ENCODE measurements around the gene PID1.

Gene PID1

DNA sequence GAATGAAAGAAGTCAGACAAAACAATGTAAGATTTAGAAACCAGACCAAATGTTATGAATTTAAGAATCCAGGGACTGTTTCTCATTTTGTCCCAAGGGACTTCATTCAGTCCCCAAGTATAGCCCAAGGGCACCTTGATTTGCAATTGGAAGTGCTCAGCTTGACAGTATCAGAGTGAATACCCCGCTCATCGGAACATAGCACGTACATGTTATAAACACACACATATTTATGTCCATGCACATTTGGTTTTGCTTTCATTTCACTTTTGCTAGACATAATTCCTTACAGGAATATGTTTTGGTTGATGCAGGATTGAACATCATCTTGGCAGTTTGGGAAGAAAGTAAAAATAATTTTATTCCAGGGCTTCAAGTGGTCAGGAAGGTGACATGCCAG is 100.2 kb downstream of the PID1 start:
- no peak for DNase-seq (ENCODE audit: extremely low read depth in 1 of 2, low read depth in 1 of 2)

DNA sequence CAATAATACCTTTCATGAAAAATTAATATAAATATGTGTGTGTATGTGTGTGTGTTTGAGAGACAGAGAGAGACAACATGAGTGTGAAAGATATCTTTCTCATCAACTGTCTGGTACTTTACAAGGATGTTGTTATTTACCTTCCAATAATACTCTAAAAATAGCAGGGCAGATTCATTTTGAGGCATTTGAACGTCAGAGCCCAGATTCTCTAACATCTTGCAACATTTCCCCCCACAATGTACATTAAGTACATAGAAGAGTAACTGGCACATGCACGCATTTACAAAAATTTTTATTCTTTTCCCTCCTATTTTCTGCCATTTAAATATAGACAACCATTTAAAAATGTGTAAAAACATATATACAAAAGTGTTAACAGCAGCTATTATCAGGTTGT is 100.9 kb downstream of the PID1 start:
- DNase-seq (ENCODE audit: extremely low read depth in 1 of 2, low read depth in 1 of 2): no peak

DNA sequence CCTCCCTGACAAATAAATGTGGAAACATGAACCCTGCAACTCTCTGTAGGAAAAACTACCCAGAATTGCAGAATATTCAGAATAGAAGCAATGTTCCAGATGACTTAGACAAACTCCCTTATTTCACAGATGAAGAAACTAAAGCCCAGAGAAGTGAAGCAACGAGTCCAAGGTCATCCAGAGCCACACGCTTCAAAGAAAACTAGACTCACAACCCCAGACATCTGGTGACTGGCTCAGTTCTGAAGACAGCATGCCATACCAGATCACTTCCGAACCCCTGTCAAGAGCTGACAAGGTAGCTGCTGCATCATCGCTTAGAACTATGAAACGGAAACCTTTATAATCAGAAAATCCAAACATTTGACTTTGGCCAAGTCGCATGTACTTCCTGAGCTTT is 101.3 kb downstream of the PID1 start:
- no peak for DNase-seq (ENCODE audit: extremely low read depth in 1 of 2, low read depth in 1 of 2)

DNA sequence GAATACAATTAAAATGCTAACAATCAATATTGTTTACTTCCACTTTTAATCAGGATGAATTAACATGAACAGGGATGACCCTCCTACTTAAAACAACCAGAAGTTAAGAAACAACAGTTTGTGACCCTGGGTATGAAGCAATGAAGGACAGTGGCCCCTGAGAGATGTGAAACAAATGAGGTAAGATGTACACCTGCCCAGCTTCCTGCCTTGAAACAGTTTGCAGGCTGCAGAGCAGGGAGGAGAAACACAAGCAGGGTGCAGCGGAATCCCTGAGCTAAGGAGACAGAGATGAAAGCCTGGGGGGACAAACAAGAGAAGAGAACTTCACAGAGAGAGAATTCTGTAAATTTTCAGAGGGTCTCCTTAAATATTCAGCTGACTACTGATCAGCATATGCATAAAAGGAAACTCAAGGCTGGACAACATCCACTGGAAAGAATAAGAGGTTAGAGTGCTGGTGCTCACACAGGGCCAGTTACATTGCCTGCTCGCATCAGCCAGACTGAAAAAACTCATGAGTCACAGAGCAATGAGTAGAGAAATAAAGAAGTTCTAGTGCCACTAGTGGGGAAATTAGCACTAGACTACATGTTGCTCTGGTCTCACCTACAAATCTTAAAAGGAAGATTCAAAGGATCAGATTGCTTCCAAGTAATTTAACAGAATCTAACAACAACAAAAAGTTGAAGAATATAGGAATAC is 106.4 kb downstream of the PID1 start:
- DNase-seq (ENCODE audit: extremely low read depth in 1 of 2, low read depth in 1 of 2): no peak

DNA sequence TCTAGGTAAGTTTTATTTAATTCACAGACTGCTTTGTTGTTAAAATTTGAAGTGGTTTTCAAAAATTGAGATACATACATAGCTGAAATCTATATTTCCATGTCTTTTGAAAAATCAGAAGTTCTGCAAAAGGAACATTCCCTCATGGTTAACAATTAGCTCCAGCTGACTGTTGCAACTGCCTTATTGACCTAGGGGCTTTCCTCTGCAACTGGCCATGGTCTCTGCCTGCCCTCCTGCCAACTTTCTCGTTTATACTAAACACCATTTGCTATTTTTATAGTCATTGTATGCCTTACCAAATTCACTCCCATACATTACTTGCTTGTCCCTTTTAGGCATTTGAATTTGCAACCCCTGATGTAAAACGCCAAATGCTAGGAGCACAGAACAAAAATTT is 107.2 kb downstream of the PID1 start:
- no peak for DNase-seq (ENCODE audit: extremely low read depth in 1 of 2, low read depth in 1 of 2)

DNA sequence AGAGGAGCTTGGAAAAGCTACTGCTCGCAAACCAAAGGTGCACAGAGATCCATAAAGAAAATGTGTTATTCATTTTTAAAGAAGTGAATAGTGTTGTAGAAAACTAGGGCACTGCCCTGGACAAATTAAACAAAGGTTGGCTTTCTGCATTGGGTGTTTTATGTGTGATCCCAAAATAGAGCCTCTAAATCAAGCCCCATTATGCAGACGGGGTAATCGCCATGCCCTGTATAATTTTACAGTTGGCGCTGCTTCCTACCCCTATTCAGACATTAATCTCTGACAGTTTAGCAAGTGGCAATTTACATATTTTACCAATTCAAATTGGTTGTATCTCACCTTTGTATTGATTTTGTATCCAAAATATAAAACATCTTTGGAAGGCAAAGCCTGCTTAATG is 109.1 kb downstream of the PID1 start:
- no peak for DNase-seq (ENCODE audit: extremely low read depth in 1 of 2, low read depth in 1 of 2)

DNA sequence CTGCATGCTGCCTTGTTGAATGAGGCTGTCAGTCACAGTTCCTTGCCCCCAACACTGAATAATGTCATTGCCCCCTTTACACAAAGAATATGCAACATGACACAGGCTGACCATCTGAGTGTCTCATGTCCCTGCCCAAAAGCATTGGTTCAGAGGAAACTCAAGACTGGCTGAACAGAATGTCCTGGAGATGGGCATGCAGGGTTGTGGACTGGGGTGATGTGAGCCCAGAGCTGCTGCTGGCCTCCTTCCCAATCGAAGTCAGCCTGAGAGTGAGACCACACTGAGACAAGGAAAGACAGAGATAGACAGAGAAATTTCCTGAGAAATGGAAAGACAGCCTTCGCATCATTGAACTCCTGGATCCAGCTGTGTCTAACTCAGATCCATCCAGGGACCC is 110.1 kb downstream of the PID1 start:
- no peak for DNase-seq (ENCODE audit: extremely low read depth in 1 of 2, low read depth in 1 of 2)

DNA sequence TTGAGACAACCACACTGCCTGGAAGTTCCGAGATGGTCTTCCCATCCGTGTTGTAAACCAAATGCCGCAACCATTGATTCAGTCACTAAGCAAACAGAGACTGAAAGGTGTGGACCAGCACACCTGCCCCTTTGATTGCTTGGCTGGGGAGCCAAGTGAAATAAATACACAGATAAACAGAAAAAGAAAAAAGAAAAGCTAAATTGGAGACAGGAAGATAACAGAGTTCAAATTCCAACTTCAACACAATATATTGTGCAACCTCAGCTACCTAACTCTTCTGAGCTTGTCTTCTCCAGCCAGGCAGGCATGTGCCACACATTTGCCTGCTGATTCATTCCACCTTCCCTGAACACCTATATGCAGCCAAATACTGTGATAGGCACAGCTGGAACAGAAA is 110.9 kb downstream of the PID1 start:
- no peak for DNase-seq (ENCODE audit: extremely low read depth in 1 of 2, low read depth in 1 of 2)

DNA sequence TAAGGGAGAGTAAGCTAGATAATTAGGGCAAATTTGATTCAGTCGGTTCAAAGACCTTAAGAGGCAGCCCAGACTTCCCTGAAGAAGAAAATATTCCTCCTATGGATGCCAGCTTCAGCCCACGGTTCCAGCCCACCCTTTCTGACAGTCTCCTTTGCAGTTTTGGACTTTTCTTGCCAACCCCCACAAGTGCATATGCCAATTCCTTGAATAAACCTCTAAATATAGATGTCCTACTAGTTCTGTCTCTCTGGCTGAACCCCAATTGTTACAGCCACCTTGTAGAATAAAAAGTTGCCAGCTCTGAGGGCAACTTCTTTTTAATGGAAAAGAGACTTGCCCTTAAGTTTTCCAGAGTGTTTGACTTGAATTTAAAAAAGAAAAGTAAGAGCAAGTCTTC is 111.7 kb downstream of the PID1 start:
- DNase-seq (ENCODE audit: extremely low read depth in 1 of 2, low read depth in 1 of 2): no peak

DNA sequence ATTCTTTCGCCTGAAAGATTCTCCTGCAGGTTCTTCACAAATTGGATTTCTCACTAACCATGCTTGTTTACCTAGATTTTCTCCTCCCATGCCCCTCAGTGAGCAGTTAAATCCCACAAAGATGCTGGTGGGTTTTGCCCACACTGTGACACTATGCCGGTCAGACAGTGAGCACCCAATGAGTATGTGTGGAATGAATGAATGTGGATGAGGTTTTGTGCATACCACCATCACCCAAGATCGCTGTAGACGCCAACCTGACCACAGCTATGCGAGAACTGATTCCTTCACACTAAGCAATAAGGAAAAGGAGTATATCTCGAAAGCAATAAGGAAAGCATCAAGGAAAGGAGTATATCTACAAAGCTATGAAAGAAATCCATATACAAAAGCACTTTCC is 116.7 kb downstream of the PID1 start:
- DNase-seq (ENCODE audit: extremely low read depth in 1 of 2, low read depth in 1 of 2): no peak

DNA sequence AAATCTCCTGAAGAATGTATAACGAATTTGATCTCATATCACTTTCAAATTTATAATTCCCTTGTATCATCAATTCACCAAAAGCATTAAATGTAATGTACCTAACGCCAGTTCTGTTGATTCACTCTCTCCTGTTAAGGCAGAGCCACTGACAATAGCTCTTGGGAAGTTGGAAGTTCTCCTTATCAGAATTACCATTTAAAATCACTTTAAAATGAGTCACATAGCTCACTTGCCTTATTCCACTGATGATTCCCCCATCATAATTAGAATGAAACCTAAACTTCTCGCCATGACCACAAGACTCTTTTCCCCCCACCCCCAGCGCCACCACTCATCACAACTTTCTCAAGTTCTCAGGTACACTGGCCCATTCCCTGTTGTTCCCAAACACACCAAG is 117.1 kb downstream of the PID1 start:
- DNase-seq (ENCODE audit: extremely low read depth in 1 of 2, low read depth in 1 of 2): no peak

DNA sequence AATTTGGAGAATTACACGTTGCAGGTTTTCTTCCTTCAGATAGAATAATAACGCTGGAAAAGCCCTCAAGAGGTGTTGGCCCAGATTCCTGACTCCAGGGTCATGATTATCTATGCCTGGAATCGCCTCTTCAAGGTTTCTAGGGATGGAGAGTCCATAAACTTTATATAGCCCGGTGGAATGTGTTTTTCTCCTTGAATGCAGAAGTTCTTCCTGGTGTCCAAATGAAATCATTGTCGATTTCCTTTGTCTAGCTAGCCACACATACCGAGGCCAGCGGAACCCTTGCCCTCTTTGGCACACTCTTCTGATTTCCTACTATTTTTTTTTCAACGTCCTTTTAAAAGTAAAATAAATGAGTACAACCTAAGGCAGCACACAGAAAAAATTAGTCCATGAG is 117.8 kb downstream of the PID1 start:
- no peak for DNase-seq (ENCODE audit: extremely low read depth in 1 of 2, low read depth in 1 of 2)

DNA sequence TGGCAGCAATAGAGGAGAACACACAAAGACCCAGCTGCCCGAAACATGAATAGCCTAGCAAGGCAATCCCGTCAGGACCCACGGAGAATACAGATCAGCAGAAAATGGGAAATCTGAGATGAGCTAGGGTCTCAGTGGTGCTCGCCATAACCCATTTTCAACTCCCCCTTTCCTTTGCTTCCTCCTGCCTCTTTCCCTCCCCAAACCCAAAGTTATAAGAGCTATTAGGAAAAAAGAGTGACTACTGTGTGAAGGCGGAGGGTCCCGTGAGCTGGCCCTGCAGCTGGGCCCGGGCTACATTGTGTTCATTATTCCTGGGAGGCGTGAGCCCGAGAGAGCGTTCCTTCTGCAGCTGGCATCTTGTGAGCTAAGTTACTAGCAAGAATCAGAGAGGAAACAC is 118.4 kb downstream of the PID1 start:
- no peak for DNase-seq (ENCODE audit: extremely low read depth in 1 of 2, low read depth in 1 of 2)

DNA sequence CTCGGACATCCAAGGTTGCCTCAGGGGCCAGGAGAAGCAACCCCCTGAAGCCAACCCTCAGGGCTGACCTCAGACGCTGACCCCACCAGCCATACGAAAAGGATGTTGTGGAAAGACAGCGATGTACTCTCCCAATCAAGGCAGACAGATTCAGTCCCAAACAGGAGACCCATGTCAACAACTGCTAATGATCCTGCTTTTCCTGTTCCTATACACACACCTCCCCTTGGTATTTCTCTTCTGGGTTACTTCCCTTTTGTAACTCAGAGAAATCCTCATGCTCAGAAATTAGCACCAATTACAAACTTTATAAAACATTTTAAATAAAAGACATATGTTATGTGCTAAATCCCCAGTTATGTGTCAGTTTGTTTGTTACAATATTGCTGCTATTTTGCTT is 120.8 kb downstream of the PID1 start:
- no peak for DNase-seq (ENCODE audit: extremely low read depth in 1 of 2, low read depth in 1 of 2)

DNA sequence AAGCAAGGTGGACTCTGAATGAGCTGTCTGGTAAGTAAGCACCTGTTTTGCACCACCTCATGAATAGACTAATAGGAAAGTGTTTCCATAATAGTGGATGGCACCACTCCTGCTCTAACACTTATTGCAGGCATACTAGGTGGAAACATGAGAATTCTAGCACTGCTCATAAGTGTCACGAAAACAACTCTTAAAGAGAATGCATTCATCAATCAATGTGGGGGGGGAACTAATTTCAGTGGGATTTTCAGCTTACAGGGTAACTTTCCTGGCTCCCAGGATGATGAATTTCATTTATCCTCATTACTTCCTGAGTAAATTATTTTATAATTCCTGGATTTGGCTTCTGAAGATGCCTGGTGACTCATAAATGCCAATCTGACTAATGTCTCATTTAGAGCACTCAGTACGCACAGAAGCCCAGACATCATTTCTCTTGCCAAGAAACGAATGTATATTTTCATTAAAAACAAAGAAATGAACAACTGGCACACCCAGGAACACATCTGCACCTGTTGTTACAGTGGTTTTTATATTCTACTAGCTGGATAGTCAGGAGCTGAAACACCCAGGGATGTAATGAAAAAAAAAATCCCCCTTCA is 129.6 kb downstream of the PID1 start:
- no peak for DNase-seq (ENCODE audit: extremely low read depth in 1 of 2, low read depth in 1 of 2)

DNA sequence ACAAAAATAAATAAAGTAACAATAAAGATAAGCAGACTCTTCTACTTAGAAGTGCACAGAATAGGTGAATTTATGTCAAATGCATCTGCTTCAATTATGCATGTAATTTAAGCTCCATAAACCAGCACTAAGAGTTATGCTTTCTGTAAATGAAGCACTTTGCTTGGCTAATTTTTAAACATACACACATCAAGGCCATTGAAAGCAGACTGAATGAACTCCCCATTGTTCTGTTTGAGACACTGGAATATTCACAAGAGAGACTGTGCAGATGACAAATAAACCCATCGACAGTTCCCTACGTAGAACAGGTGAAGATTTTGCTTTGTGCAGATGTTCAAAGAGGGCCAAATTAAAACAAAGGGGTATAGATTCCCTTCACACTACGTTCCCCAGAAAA is 133.4 kb downstream of the PID1 start:
- DNase-seq (ENCODE audit: extremely low read depth in 1 of 2, low read depth in 1 of 2): no peak

DNA sequence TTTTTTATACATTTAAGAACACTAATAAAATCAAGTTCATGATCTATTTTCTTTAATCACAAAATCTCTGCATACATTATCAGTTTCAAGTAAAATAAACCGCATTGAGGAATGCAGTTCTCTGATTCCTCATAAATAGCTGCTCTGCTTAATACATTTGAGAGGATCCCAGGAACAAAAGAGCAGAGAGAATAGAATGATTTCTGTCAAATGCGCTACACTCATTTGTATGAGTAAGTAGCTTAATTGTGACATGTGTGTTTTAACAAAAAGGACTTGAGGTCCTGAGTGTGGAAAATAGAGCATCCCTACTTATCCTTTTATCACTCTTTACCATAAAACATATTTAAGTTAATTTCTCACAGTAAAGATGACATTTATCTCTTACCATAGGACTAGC is 134.0 kb downstream of the PID1 start:
- no peak for DNase-seq (ENCODE audit: extremely low read depth in 1 of 2, low read depth in 1 of 2)

DNA sequence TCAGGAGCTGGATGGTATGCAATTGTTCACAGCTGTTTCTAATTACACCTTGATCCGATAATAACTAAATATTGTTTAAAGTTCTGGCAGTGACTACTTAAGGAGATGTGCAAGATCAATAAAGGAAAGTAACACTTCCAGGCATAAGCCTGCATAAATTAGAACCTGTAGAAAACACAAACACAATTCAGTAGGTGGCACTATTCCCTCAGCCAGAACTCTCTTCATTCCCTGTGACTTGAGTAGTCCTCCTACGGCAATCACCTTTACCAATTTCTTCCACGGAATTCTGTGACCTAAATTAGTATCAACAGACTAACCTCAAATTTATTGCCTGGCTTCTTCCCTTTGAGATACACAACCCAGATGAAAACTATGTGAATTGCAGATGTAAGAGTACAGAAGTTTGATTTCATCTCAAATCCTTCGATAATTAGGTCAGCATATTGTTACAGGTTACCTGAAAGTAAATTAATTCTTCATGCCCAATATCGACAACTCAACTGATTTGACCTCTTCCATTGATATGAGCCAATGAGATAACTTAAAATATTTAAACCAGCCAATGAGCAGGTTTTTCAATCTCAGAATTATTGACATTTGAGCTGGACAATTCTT is 137.8 kb downstream of the PID1 start:
- DNase-seq (ENCODE audit: extremely low read depth in 1 of 2, low read depth in 1 of 2): no peak

DNA sequence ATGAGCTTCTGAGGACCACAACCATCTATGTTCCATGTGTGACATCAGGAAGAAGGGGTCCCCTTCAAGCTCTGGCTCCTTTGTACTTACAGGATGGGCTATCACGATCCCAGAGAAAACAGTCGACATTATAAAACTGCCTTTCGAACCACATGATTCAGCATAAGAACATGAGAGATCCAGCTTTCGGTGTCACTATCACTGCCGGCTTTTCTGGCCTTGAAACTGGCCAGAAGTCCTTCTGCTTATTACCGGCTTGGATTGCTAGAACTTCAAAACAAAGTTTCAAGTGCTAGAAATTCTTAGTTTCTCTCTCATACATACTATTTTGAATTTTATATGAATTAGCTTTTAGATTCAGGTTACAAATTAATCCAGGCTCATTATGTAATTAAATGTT is 138.9 kb downstream of the PID1 start:
- no peak for DNase-seq (ENCODE audit: extremely low read depth in 1 of 2, low read depth in 1 of 2)

DNA sequence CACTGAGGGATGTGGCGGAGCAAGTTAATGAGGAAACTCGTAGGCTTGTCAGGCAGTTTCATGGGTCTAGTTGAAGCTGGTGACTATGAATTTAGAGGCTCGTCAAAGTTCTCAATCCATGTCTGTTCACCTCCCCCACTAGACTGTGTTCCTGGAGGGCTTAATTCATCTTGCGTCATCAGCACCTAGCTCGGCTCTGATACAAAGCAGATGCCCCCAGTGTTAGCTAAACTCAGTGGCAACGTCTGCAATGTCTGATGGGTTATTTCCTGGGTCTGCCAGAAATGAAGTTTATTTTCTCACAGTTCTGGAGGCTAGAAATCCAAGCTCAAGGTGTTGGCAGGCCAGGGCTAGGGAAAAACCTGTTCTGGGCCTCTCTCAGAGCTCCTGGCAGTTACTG is 140.6 kb downstream of the PID1 start:
- DNase-seq (ENCODE audit: extremely low read depth in 1 of 2, low read depth in 1 of 2): no peak

DNA sequence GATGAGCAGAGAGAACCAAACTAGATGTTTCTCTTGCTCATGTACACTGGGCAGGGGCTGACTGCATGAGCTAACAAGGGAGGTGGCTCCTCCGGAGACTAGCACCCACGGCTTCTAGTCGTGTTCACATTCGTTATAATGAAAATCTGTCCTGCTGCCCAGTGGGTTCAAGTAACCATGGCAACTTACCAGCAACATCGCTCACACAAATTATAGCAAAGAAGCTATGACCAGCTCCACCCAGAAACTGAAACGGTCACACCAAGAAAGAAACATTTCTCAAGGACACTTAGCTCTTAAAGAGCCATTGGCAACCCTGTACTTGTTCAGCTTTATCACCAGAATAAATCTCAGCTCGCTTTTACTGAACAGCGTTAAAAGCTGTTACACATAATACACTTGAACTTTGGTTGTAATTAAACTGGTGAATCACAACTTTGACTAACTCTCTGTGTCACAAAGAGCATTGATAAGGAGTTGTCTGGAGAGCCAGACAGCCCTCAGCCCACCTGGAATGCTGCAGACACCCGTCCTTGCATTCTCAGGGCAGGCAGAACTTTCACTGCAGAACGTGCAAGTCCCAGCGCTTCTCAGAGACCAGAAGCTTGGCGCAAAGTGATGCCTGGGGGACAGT is 141.2 kb downstream of the PID1 start:
- DNase-seq (ENCODE audit: extremely low read depth in 1 of 2, low read depth in 1 of 2): no peak

DNA sequence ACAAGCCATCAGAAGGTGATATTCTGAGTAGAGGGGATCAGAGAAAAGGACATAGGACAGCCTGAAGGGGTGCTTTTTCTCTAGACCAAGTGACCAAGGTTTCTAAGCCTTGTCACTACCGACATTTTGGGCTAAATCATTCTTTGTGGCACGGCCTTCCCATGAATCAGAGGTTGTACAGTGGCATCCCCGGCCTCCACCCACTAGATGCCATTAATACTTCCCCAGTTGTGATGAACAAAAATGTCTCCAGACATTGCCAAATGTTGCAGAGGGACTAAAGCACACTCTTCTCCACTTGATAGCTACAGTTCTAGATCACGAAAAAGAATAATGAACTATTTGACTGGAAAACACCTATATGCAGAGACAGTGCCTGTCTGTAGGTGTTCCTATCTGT is 143.6 kb downstream of the PID1 start:
- DNase-seq (ENCODE audit: extremely low read depth in 1 of 2, low read depth in 1 of 2): no peak
